ENCODE measurements around the gene HSPA9. TPM values are rescaled to one million over a fixed set of nuclear protein-coding genes. Genes with fewer than 3 reads are reported as not detected.

The HSPA9 gene
- total RNA-seq, 3 donors from 2014 or later = 236 to 288 (median 266) TPM

DNA sequence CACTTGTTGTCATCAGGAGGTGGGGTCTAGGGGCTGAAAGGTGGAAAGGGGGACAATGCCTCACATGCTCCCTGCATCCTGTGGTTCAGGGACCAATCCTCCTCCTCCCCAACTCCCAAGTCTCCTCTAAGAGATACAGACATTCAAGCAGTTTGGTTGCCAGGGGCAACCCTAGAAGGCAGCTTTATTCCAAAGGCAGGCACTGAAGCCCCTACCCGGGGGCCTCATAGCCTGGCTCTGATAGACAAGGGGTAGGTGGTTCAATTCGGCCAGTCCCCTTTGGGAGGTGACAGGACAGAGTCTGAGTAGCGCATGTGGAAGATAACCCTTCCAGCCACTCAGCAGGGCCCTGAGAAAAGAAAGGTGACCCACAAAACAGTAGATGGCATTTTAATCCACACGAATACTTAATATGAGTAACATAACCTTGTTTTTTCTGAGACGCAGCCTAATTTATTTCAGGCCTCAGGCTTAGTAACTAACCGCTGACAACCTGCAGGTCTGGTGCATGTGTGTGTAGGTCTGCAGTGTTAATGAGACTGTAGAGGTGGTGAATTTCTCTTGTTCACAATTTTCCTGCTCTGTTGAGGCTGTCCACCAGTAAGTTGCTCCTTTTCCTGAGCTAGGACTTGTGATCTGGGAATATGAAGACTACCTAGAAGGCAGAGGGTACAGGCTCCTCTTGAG is 31.3 kb upstream of the HSPA9 start:
- H3K9me3 ChIP-seq = no peaks in the 10 kb centered on the region
- no peaks in the 10 kb centered on the region for H3K36me3 ChIP-seq
- H3K4me3 ChIP-seq = no peak overlapping the region
- peak overlapping the region in 1 of 2 donors; percentile 35 for H3K27ac ChIP-seq
- TF ChIP-seq, protein P1, sequence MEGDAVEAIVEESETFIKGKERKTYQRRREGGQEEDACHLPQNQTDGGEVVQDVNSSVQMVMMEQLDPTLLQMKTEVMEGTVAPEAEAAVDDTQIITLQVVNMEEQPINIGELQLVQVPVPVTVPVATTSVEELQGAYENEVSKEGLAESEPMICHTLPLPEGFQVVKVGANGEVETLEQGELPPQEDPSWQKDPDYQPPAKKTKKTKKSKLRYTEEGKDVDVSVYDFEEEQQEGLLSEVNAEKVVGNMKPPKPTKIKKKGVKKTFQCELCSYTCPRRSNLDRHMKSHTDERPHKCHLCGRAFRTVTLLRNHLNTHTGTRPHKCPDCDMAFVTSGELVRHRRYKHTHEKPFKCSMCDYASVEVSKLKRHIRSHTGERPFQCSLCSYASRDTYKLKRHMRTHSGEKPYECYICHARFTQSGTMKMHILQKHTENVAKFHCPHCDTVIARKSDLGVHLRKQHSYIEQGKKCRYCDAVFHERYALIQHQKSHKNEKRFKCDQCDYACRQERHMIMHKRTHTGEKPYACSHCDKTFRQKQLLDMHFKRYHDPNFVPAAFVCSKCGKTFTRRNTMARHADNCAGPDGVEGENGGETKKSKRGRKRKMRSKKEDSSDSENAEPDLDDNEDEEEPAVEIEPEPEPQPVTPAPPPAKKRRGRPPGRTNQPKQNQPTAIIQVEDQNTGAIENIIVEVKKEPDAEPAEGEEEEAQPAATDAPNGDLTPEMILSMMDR (IDR thresholded peaks at IDR 0.05) = no peak
- TF ChIP-seq POLR2AphosphoS5 (IDR thresholded peaks at IDR 0.05) = no peak
- no peak for TF ChIP-seq POLR2A (IDR thresholded peaks at IDR 0.05)
- H3K27me3 ChIP-seq = no peaks in the 10 kb centered on the region
- H3K4me1 ChIP-seq = peaks cover 0 to 18% of the 10 kb centered on the region in 2 donors
- intact Hi-C loops (cut with DNase I; ENCODE audit: low total_unique reads) = no loop called here
- no peak for DNase-seq (ENCODE audit: low spot score in 2 of 2)

DNA sequence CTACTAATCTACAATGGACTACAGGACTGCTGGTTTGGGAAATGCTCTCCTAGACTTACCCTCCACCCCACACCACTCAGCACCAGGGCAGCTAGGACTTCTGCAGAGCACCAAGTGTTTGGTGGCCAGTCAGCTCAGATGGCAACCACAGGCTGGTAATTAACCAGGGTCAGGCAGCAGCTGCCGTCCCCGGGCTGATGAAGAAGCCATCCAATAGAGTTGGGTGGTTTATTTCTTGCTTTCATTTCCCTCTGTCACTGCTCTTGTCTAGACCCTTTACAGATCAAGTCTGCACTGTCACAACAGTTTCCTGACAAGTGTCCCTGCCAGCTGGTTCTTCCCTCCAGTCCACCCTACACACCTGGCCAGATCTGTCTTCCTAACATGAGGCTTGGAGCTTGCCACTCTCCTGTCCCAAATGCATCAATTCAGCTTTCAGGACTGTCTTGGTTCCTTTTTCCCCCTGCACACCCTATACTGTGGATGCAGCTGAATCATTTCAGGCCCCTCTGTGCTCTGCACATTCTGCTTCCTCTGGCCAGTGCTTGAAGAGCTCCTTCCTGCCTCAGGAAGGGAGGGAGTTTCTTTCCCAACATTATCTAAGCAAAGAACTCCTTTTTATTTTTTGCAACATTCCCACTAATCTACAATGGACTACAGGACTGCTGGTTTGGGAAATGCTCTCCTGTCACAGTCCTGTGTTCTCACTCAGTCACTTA is 30.2 kb upstream of the HSPA9 start:
- Histone ChIP-seq H3K4me1 (peaks cover 0 to 7% of the 10 kb centered on the region in 2 donors), H3K9me3 (no peaks in the 10 kb centered on the region), H3K27ac (no peak overlapping the region), H3K36me3 (no peaks in the 10 kb centered on the region), H3K27me3 (no peaks in the 10 kb centered on the region), H3K4me3 (no peak overlapping the region)
- intact Hi-C loops (cut with DNase I; ENCODE audit: low total_unique reads) = no loop called here
- TF ChIP-seq POLR2AphosphoS5 (IDR thresholded peaks at IDR 0.05) (no peak), POLR2A (IDR thresholded peaks at IDR 0.05) (no peak)
- TF ChIP-seq, protein P1 (IDR thresholded peaks at IDR 0.05) = no peak
- no peak for DNase-seq (ENCODE audit: low spot score in 2 of 2)

DNA sequence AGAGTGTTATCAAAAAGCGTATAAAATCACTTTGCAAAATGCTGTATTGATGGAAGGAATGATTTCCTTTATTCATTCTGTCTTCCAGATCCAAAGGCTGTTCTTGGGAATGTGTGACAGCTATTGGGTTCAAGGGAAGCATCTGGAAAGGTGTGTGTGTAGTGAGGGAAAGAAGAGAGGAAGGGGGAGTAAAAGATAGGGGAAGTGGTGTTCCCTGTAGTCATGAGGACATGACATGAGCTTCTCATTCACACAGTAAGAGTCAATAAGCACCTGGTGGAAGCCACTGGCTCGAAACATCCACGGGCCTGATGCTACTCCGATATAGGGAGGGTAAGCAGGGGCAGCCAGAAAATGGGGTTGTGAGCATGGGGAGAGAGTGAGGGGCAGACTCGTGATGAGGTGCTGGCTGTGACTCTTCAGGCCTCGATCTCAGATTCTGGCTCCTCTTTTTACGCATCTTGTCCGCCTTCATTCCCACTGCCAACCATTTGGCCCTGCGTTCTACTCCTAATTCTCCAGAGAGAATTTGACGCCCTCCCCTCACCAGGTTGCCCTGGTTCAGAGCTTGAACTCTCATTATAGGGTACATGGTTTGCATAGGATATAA is 29.1 kb upstream of the HSPA9 start:
- TF ChIP-seq, protein P1 (IDR thresholded peaks at IDR 0.05) = no peak
- TF ChIP-seq POLR2AphosphoS5 (IDR thresholded peaks at IDR 0.05) (no peak), POLR2A (IDR thresholded peaks at IDR 0.05) (no peak)
- no peak overlapping the region for H3K4me3 ChIP-seq
- H3K36me3 ChIP-seq = no peaks in the 10 kb centered on the region
- no peak for DNase-seq (ENCODE audit: low spot score in 2 of 2)
- no peak overlapping the region for H3K27ac ChIP-seq
- no peaks in the 10 kb centered on the region for H3K4me1 ChIP-seq
- H3K9me3 ChIP-seq = no peaks in the 10 kb centered on the region
- intact Hi-C loops (cut with DNase I; ENCODE audit: low total_unique reads) = no loop called here
- H3K27me3 ChIP-seq = no peaks in the 10 kb centered on the region

DNA sequence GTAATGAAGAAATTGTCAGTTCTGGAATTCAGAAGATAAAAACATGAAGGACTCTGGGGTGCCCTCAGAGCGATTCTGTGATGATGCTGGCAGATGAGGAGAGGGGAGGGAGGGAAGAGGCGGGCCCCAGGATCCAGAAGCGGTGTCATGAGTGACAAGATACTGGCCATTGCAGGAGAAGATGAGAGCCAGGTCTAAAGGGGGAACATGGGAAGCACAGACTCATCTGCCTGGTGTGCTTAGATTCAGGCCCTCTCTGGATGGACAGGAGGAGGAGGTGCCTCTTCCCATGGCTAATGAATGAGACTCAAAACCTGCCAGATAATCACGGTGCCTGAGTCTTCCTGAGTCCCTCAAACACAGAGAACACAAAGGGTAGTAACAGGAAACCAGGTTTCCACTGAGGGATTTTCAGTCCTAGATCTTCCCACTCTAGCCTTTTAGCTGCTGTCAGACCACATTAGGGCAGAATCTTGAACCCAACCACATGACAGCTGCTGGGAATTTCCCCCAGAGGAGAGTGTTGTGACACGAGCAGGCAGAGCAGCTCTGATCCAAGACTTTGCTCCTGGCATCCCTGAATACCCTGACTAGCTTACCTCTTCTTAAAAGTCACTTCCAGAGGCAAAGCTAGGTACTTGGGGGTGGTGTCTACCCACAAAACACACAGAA is 28.2 kb upstream of the HSPA9 start:
- peak overlapping the region in 1 of 2 donors; percentile 28 for H3K27ac ChIP-seq
- intact Hi-C loops (cut with DNase I; ENCODE audit: low total_unique reads) = no loop called here
- no peaks in the 10 kb centered on the region for H3K27me3 ChIP-seq
- H3K36me3 ChIP-seq = no peaks in the 10 kb centered on the region
- no peak for DNase-seq (ENCODE audit: low spot score in 2 of 2)
- H3K4me1 ChIP-seq = no peaks in the 10 kb centered on the region
- H3K9me3 ChIP-seq = no peaks in the 10 kb centered on the region
- no peak overlapping the region for H3K4me3 ChIP-seq
- TF ChIP-seq POLR2AphosphoS5 (IDR thresholded peaks at IDR 0.05) (no peak), POLR2A (IDR thresholded peaks at IDR 0.05) (no peak)
- TF ChIP-seq, protein P1 (IDR thresholded peaks at IDR 0.05) = no peak
